ENCODE results near the gene IKBIP. TPM values are rescaled to one million over a fixed set of nuclear protein-coding genes. Genes with fewer than 3 reads are reported as not detected.
A peak's percentile ranks its signal among the peaks of the same experiment; 100 is the strongest.
"Not testable (repeated sequence)": the region's sequence is repeated elsewhere in the genome, so short reads cannot be mapped to it uniquely, and the experiment has no call there.

The IKBIP gene
- total RNA-seq, 1 donor from 2014 or later: 35.5 TPM

DNA sequence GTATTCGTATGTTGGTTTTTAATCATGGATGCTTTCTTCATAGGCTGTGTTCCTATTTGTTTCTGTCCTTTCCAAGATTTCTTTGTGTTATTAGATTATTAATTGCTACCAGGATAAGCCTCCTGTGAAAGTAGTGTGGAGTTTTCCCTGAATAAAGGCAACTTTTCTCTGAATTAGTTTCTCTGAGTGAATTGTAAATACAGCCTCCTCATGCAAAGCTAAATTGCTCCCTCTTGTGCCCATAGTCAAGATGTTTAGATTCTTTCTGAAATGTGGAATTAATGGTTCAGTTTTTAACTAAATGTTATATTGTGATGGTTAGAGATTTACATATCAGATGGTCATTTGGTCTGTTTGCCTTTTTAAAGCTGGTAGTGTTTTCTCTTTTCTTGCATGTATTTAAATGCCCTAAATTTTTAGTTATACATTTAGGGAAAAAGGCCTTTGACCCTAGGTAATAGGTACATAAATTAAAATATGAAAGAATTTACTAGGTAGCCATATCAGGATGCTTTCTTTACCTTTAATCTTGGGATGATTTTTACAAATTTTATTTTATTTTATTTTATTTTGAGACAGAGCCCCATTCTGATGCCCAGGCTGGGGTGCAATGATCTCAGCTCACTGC lies 9.4 kb upstream of the IKBIP start:
- Mint-ChIP-seq H3K4me3 (no peak overlapping the region), H3K4me1 (ENCODE audit: low read depth) (peaks cover 18% of the 10 kb centered on the region), H3K27me3 (ENCODE audit: insufficient read depth) (no peaks in the 10 kb centered on the region), H3K27ac (no peak overlapping the region), H3K9me3 (no peaks in the 10 kb centered on the region), H3K36me3 (ENCODE audit: low read depth) (peaks cover 29% of the 10 kb centered on the region)
- intact Hi-C loops (cut with micrococcal nuclease): loop anchor here (1.0 to 5.0 kb wide), 6 partner anchors 9 to 345 kb away; partner anchors contain the start of gene APAF1
- DNase-seq (ENCODE audit: low spot score): no peak

DNA sequence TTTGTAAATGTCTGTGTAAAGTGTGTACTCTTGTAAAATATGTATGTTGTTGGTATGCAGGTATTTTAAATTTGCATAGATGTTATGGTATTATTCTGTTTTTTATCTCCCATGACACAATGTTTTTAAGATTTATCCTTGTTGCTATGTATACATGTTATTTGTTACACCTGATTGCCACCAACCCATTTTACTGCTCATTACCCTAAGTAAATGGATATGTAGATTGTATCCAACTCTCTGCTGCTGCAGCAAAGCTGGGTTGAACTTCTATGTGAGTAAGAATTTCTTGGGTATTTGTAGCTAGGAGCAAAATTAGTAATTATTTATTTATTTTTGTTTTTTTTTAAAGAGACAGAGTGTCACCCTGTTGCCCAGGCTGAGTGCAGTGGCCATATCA lies 6.7 kb upstream of the IKBIP start:
- H3K9me3 Mint-ChIP-seq: no peaks in the 10 kb centered on the region
- peaks cover 24% of the 10 kb centered on the region for H3K36me3 Mint-ChIP-seq (ENCODE audit: low read depth)
- intact Hi-C loops (cut with micrococcal nuclease): loop anchor here (5.0 kb wide), 1 partner anchor 104 kb away; no protein-coding TSS in a partner anchor
- DNase-seq (ENCODE audit: low spot score): no peak
- H3K4me1 Mint-ChIP-seq (ENCODE audit: low read depth): peaks cover 27% of the 10 kb centered on the region
- no peaks in the 10 kb centered on the region for H3K27me3 Mint-ChIP-seq (ENCODE audit: insufficient read depth)
- H3K4me3 Mint-ChIP-seq: no peak overlapping the region
- H3K27ac Mint-ChIP-seq: no peak overlapping the region

- H3K9me3 Mint-ChIP-seq: no peaks in the 10 kb centered on the region
- peak overlapping the region; percentile 70 for H3K27ac Mint-ChIP-seq
- peaks cover 41% of the 10 kb centered on the region for H3K4me1 Mint-ChIP-seq (ENCODE audit: low read depth)
- no peak for DNase-seq (ENCODE audit: low spot score)
- no peaks in the 10 kb centered on the region for H3K27me3 Mint-ChIP-seq (ENCODE audit: insufficient read depth)
- intact Hi-C loops (cut with micrococcal nuclease): loop anchor here (5.0 to 10.0 kb wide), 3 partner anchors 252 to 1739 kb away; partner anchors contain the start of genes DEPDC4, NEDD1 and SCYL2
- H3K36me3 Mint-ChIP-seq (ENCODE audit: low read depth): peaks cover 24% of the 10 kb centered on the region
- peak overlapping the region; percentile 92 for H3K4me3 Mint-ChIP-seq
Measured at GRCh38 chr12:98646294-98647090, 1.9 kb upstream of the IKBIP start.

- DNase-seq (ENCODE audit: low spot score): no peak
- peak overlapping the region; percentile 81 for H3K27ac Mint-ChIP-seq
- H3K36me3 Mint-ChIP-seq (ENCODE audit: low read depth): peaks cover 23% of the 10 kb centered on the region
- H3K9me3 Mint-ChIP-seq: no peaks in the 10 kb centered on the region
- intact Hi-C loops (cut with micrococcal nuclease): loop anchor here (1.0 to 10.0 kb wide), 8 partner anchors 9 to 1738 kb away; partner anchors contain the start of genes DEPDC4, NEDD1 and SCYL2
- peaks cover 48% of the 10 kb centered on the region for H3K4me1 Mint-ChIP-seq (ENCODE audit: low read depth)
- peak overlapping the region; percentile 92 for H3K4me3 Mint-ChIP-seq
- H3K27me3 Mint-ChIP-seq (ENCODE audit: insufficient read depth): no peaks in the 10 kb centered on the region
Measured at GRCh38 chr12:98645572-98646067, 1.0 kb upstream of the IKBIP start.

- Mint-ChIP-seq H3K27me3 (ENCODE audit: insufficient read depth) (no peaks in the 10 kb centered on the region), H3K4me3 (peak overlapping the region; percentile 92), H3K4me1 (ENCODE audit: low read depth) (peaks cover 51% of the 10 kb centered on the region), H3K9me3 (no peaks in the 10 kb centered on the region), H3K27ac (peak overlapping the region; percentile 95), H3K36me3 (ENCODE audit: low read depth) (peaks cover 14% of the 10 kb centered on the region)
- DNase-seq (ENCODE audit: low spot score): no peak
- intact Hi-C loops (cut with micrococcal nuclease): loop anchor here (1.0 to 10.0 kb wide), 3 partner anchors 16 to 250 kb away; partner anchors contain the start of gene SLC25A3
Measured at GRCh38 chr12:98644433-98644711, 216 bp downstream of the IKBIP start.

GRCh38 chr12:98642801-98643200 lies 1.8 kb downstream of the IKBIP start:
- peaks cover 56% of the 10 kb centered on the region for H3K4me1 Mint-ChIP-seq (ENCODE audit: low read depth)
- not testable (repeated sequence) for DNase-seq (ENCODE audit: low spot score); H3K9me3 Mint-ChIP-seq; H3K27me3 Mint-ChIP-seq (ENCODE audit: insufficient read depth); H3K27ac Mint-ChIP-seq
- peaks cover 13% of the 10 kb centered on the region for H3K36me3 Mint-ChIP-seq (ENCODE audit: low read depth)
- intact Hi-C loops (cut with micrococcal nuclease): loop anchor here (10.0 kb wide), 1 partner anchor 248 kb away; no protein-coding TSS in a partner anchor
- peak overlapping the region; percentile 92 for H3K4me3 Mint-ChIP-seq

GRCh38 chr12:98639491-98639890 lies 5.1 kb downstream of the IKBIP start:
- Mint-ChIP-seq H3K36me3 (ENCODE audit: low read depth) (peaks cover 17% of the 10 kb centered on the region), H3K4me1 (ENCODE audit: low read depth) (peaks cover 53% of the 10 kb centered on the region), H3K27ac (no peak overlapping the region), H3K9me3 (no peaks in the 10 kb centered on the region), H3K27me3 (ENCODE audit: insufficient read depth) (no peaks in the 10 kb centered on the region), H3K4me3 (no peak overlapping the region)
- intact Hi-C loops (cut with micrococcal nuclease): no loop called here
- no peak for DNase-seq (ENCODE audit: low spot score)

- no peak overlapping the region for H3K27ac Mint-ChIP-seq
- peaks cover 51% of the 10 kb centered on the region for H3K4me1 Mint-ChIP-seq (ENCODE audit: low read depth)
- H3K27me3 Mint-ChIP-seq (ENCODE audit: insufficient read depth): no peaks in the 10 kb centered on the region
- H3K36me3 Mint-ChIP-seq (ENCODE audit: low read depth): peaks cover 21% of the 10 kb centered on the region
- no peak overlapping the region for H3K4me3 Mint-ChIP-seq
- intact Hi-C loops (cut with micrococcal nuclease): no loop called here
- no peaks in the 10 kb centered on the region for H3K9me3 Mint-ChIP-seq
- DNase-seq (ENCODE audit: low spot score): no peak
Measured at GRCh38 chr12:98638009-98638408, 6.6 kb downstream of the IKBIP start.

DNA sequence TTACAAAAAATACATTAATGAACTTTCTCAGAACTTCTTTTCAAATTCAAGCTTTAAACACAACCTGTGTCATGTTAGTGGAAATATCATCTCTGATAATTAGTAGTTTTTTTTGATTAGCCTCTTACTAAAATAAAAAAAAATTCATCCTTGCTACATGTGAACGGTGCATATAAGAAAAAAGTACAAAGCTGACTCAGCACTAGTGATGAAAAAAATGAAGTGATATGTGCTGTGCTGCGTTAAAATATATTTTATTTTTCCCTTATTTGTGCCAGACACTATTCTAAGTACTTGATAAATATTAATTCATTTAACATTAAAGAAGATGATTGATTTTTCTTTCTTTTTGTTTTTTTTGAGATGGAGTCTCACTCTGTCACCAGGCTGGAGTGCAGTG lies 7.5 kb downstream of the IKBIP start:
- Mint-ChIP-seq H3K4me1 (ENCODE audit: low read depth) (peaks cover 45% of the 10 kb centered on the region), H3K27ac (no peak overlapping the region), H3K4me3 (no peak overlapping the region), H3K9me3 (no peaks in the 10 kb centered on the region), H3K36me3 (ENCODE audit: low read depth) (peaks cover 25% of the 10 kb centered on the region), H3K27me3 (ENCODE audit: insufficient read depth) (no peaks in the 10 kb centered on the region)
- DNase-seq (ENCODE audit: low spot score): no peak
- intact Hi-C loops (cut with micrococcal nuclease): no loop called here

GRCh38 chr12:98635657-98636323 lies 8.8 kb downstream of the IKBIP start:
- Mint-ChIP-seq H3K9me3 (no peaks in the 10 kb centered on the region), H3K27me3 (ENCODE audit: insufficient read depth) (no peaks in the 10 kb centered on the region), H3K4me3 (no peak overlapping the region), H3K36me3 (ENCODE audit: low read depth) (peaks cover 21% of the 10 kb centered on the region), H3K4me1 (ENCODE audit: low read depth) (peaks cover 34% of the 10 kb centered on the region), H3K27ac (no peak overlapping the region)
- intact Hi-C loops (cut with micrococcal nuclease): no loop called here
- DNase-seq (ENCODE audit: low spot score): no peak

DNA sequence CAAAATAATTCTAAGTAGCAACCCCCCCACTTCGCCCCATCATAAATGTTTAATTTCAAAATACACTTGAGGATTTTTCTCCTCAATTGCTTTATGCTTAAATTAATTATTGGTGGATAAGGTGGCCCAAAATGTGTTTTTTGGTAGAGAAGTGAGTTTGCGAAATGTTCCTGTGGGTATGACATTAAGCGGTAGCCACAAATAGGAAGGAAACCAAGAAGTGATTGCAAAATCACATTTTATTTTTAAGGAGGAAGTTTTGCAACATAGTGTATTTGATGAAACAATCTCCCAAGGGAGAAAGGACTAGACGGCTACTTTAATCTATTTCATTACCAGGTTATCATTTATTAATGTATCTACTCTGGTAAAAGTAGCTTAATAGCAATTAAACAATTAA lies 25.6 kb downstream of the IKBIP start:
- Mint-ChIP-seq H3K9me3 (no peaks in the 10 kb centered on the region), H3K4me3 (no peak overlapping the region), H3K27me3 (ENCODE audit: insufficient read depth) (no peaks in the 10 kb centered on the region), H3K27ac (no peak overlapping the region), H3K36me3 (ENCODE audit: low read depth) (peaks cover 1% of the 10 kb centered on the region), H3K4me1 (ENCODE audit: low read depth) (no peaks in the 10 kb centered on the region)
- intact Hi-C loops (cut with micrococcal nuclease): no loop called here
- no peak for DNase-seq (ENCODE audit: low spot score)

DNA sequence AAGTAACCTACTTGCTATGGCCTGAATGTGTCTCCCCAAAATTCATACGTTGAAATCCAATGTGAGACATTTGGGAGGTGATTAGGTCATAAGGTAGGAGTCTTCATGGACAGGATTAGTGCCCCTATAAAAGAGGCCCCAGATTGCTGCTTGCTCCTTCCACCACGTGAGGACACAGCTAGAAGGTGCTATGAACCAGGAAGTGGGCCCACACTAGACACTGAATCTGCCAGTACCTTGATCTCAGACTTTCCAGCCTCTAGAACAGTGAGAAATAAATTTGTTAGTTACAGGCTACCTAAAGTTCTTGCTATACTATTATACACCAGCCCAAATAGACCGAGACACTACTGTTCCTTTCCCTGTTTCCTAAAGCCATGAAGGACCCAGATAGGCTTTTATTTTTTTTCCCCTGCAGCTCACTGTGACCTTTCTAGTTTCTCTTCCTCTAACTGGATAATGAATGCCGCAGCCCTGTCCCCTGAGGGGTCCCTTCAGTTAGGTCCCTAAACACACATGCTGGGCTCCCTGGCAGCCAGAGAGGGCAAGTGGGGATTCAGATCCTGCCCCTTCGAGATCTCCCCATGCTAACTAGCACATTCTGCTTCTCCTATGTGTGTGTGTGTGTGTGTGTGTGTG lies 31.8 kb downstream of the IKBIP start:
- Mint-ChIP-seq H3K36me3 (ENCODE audit: low read depth) (peaks cover 3% of the 10 kb centered on the region), H3K4me3 (no peak overlapping the region), H3K4me1 (ENCODE audit: low read depth) (no peaks in the 10 kb centered on the region), H3K27ac (peak overlapping the region; percentile 69), H3K27me3 (ENCODE audit: insufficient read depth) (no peaks in the 10 kb centered on the region), H3K9me3 (no peaks in the 10 kb centered on the region)
- DNase-seq (ENCODE audit: low spot score): no peak
- intact Hi-C loops (cut with micrococcal nuclease): no loop called here
